Epithelial cell of proximal tubule (primary cell): Measurements from ENCODE around the gene RPS6KA2. TPM values are rescaled to one million over a fixed set of nuclear protein-coding genes. Genes with fewer than 3 reads are reported as not detected.

Source experiments
- DNase-seq: peaks from one replicate; pipeline ENCODE4 v3.0.0-alpha.2; 2011; ENCODE audit warnings: low read depth
- H3K4me3 ChIP-seq: 2 replicates; pipeline ENCODE4 v1.5.1; 2011; ENCODE audit warnings: low read depth, mild to moderate bottlenecking, low read length
- CTCF ChIP-seq: conservative IDR thresholded peaks from 2 replicates; pipeline ENCODE4 v1.5.1; 2012; ENCODE audit warnings: low read depth, mild to moderate bottlenecking, low read length
- total RNA-seq: library from RNA; depleted of rRNA; stranded (reverse); fragments of >200 nt; gene quantifications from 2 replicates; pipeline ENCODE4 v1.2.3, GENCODE V29; 2015

Gene RPS6KA2
- total RNA-seq, 1 donor from 2014 or later = 20.8 TPM

- H3K4me3 ChIP-seq = no peak overlapping the region
- no peak for TF ChIP-seq CTCF
- DNase-seq = no peak
These were observed 74.5 kb downstream of the RPS6KA2 start for GRCh38 chr6:166552600-166552999.

- no peak for TF ChIP-seq CTCF
- H3K4me3 ChIP-seq = no peak overlapping the region
- DNase-seq = no peak
These were observed 75.1 kb downstream of the RPS6KA2 start for GRCh38 chr6:166551754-166552495.

- no peak for DNase-seq
- no peak for TF ChIP-seq CTCF
- H3K4me3 ChIP-seq = no peak overlapping the region
These were observed 80.4 kb downstream of the RPS6KA2 start for GRCh38 chr6:166546653-166547052.

GRCh38 chr6:166545156-166546034 lies 81.7 kb downstream of the RPS6KA2 start:
- no peak for TF ChIP-seq CTCF
- no peak overlapping the region for H3K4me3 ChIP-seq

DNA sequence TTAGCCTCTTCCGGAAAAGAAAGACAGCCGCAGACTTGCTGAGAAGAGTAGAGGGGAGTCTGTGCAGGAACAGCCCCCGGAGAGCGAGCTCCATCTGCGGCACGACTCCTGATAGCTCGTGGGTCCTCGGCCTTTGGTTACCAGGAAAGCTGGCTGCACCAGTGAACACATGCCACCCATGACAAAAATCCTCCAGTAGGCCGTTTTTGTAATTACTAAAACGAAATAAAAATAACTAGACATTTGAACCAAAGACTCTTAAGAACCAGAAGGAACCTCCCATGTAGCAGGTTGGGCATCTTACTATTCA lies 82.8 kb downstream of the RPS6KA2 start:
- no peak overlapping the region for H3K4me3 ChIP-seq
- no peak for TF ChIP-seq CTCF
- DNase-seq = no peak

More at GRCh38 chr6:166545156-166546034, 81.7 kb downstream of the RPS6KA2 start:
- no peak for DNase-seq

GRCh38 chr6:166543603-166544295 lies 83.3 kb downstream of the RPS6KA2 start:
- DNase-seq = no peak
- TF ChIP-seq CTCF = no peak
- no peak overlapping the region for H3K4me3 ChIP-seq
